Fibroblast of lung (primary cell): ENCODE data around the gene UXS1.

ENCODE experiments used
- EZH2 ChIP-seq: IDR thresholded peaks from 2 replicates; pipeline ENCODE4 v1.5.1; 2012; ENCODE audit warnings: low read length, control low read depth, mild to moderate bottlenecking; ENCODE audit errors: missing control alignments
- TF ChIP-seq, protein P1 (sequence below), 2 donors: IDR thresholded peaks in 1 of 2; conservative IDR thresholded peaks in 1 of 2; 1 replicate in 1 of 2; 2 replicates in 1 of 2; pipeline ENCODE4 v1.5.1; 2011 to 2012; ENCODE audit warnings: low read length in 2 of 2, control low read depth in 1 of 2, inconsistent platforms in 1 of 2, low read depth in 1 of 2, mild to moderate bottlenecking in 1 of 2

DNA sequence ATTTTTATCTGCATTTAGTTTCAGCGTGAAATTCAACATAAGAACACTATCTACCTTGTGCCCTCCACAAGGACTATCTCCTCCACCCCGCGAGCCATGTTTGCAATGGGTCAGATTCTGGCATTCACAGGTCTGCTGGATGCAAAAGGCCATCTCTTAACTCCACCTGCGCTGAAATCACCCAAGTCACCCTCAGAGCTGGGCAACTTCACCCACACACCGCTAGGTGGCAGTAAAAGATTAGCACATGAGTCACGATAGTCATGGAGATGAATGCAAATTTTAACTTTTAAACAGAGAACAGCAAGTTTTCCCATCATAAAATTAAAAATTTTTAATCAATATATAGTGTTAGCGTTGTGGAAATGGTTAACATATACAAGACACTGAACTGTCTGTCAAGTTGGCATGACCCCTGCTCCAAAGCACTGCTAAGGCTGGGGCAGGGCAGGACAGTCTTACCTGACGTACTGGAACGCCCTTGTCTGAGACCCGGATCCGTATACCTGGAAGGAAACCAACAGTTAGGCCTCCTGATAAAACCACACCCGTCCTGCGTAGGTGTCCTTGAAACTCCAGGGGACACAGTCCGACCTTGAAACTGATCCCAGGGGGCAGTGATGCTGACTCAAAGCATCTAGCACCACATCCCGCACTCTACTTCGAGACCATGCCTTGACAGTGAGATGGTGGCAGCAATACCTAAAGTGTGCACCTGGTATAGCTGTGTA is 89.6 kb downstream of the UXS1 start:
- TF ChIP-seq, protein P1, sequence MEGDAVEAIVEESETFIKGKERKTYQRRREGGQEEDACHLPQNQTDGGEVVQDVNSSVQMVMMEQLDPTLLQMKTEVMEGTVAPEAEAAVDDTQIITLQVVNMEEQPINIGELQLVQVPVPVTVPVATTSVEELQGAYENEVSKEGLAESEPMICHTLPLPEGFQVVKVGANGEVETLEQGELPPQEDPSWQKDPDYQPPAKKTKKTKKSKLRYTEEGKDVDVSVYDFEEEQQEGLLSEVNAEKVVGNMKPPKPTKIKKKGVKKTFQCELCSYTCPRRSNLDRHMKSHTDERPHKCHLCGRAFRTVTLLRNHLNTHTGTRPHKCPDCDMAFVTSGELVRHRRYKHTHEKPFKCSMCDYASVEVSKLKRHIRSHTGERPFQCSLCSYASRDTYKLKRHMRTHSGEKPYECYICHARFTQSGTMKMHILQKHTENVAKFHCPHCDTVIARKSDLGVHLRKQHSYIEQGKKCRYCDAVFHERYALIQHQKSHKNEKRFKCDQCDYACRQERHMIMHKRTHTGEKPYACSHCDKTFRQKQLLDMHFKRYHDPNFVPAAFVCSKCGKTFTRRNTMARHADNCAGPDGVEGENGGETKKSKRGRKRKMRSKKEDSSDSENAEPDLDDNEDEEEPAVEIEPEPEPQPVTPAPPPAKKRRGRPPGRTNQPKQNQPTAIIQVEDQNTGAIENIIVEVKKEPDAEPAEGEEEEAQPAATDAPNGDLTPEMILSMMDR (conservative IDR thresholded peaks at IDR 0.05 in 1 of 2, IDR thresholded peaks at IDR 0.05 in 1 of 2; ENCODE audit: low read depth in 1 of 2, low read length in 2 of 2): peak; percentile 96 to 97
- TF ChIP-seq EZH2: no peak
